ENCODE data around the gene RNF150.
"Not testable (repeated sequence)": the region's sequence is repeated elsewhere in the genome, so short reads cannot be mapped to it uniquely, and the experiment has no call there.

The RNF150 gene

DNA sequence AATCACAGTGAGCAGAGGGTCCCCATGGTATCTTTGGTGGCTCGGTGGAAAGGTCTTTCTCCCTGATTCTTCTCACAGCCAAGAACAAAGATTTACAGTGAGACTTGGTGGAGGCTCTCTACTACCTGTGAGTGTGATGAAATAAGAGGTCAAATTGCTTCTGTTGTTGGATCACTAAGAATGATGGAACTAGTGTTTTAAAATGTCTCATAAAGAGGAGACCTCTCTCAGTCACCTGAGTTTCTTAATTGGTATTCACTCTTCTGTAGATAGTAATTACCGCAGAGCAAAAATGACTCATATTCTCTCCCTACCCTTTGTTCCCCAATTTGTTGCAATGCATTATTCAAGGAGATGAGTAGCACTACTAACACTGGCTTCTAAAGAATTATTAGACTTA lies 276.2 kb downstream of the RNF150 start:
- no peak for DNase-seq

DNA sequence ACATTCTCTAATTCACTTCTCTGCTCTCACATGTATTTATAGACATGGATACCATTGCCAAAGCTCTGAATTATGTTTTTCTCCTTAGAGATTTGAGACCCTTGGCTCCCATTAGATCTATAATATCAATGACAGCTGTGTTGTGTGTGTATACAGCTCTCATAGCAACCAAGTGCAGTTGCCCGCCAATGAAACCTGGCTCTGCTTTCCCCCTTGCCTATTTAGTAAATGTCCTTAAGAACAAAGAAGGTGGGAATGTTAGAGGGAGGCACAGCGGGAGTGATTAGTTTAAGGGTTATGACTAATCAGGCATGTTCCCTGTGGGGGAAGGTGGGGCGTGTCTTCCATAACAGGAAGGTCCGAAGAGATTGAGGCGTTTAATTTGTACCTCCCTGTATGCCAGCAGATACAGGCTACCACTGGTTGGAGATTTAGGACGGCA lies 276.6 kb downstream of the RNF150 start:
- DNase-seq, result no peak

DNA sequence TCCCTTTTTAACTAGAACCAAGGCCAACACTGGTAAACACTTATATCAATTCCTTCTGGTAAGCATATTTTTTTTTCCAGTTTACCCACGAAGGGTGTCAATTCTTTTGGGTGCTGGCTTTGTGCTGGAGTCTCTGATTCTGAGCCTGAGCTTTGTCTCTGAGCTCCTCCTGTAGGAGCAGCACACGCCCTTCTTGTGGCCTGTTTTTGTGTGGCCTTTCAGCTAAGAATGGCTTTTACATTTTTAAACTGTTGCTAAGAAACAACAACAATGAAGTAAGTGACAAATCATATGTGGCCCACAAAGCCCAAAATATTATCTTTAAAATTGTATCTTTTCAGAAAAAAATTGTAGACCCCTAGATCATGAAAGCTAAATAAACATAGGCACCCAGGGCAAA lies 279.1 kb downstream of the RNF150 start:
- no peak for DNase-seq

DNA sequence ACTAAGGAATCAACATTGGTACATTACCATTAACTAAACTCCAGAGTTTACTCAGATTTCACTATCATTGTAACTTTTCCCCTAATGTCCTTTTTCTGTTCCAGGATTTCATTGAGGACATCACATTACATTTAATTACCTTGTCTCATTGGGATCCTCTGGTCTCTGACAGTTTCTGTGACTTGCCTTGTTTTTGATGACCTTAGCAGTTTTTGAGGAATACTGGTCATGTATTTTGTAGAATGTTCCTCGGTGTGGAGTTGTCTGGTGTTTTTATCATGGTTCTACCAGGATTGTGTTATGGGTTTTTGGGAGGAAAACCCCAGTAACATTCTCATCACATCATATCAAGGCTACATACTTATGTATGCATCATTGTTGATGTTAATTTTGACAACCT lies 281.5 kb downstream of the RNF150 start:
- no peak for DNase-seq

DNA sequence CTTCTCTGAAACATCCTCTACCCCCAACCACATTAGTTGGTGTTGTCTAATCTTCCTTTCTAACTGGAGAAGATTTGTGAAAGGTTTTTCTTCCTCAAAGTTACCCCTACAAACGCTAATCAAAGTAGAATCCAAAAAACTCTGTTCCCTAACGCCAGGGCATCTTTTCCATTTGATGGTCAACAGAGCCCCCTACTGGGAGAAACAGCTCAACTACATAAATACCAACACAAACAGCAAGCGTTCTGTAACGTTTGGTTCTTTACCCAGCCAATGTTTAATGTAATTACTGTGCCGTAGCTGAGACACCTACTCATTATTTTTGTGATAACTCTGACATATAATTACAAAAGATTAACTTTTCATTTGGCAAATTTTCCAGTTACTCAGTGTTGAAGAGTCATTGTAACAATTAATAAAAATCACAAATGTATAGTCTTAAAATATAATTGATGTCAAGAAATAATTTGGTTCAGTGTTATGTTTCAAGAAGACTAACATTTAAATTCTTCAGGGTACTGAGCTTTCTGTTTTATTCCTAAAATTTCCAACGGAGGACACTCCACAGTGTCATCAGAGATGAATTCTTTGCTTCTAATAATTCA lies 282.1 kb downstream of the RNF150 start:
- DNase-seq, result no peak

DNA sequence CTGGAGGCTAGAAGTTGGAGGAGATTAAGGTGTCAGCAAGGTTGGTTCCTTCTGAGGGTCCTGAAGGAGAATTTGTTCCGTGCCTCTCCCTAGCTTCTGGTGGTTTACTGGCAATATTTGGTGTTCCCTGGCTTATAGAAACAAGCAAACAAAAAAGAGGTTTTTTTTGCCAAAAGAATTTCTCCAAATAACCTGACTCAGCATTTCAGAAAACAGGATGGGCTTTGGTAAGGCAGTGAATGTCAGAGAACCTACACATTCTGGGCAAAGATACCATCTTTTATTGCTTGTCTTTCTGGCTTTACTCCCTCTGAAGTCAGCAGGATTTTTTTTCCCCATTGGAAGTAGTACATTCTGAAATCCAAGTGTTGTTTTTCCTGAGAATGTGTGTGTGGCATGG lies 283.7 kb downstream of the RNF150 start:
- DNase-seq, result no peak

DNA sequence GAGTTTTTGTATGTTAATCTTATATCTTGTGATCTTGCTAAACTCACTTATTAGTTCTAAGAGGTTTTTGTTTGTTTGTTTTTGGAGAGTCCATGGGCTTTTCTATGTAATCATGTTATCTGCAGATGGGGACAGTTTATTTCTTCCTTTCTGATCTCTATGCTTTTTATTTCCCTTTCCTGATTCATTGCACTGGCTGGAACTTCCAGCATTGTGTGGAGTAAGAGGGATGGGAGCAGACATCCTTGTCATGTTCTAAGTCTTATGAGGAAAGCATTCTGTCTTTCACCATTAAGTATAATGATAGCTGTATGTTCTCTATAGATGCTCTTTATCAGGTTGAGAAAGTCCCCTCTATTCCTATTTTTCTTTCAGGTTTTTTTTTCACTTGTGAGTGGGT lies 286.5 kb downstream of the RNF150 start:
- DNase-seq, result no peak

DNA sequence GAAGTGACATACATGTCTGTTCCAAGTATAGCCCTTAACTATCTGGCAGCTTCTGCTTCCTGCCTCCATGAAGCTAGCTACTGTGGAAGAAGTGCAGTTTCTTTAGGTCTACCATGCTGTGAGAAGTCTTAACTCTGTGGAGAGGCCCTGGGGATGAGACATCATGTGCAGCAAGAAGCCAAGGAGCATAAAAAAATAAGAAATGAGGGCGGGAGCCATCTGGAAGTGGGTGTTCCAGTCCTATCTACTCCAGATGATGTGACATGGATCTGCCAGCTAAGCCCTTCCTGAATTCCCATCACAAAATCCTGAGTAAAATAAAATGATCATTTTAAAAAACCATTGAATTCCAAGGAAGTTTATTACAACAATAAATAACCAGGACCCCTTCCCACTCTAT lies 289.2 kb downstream of the RNF150 start:
- no peak for DNase-seq

DNA sequence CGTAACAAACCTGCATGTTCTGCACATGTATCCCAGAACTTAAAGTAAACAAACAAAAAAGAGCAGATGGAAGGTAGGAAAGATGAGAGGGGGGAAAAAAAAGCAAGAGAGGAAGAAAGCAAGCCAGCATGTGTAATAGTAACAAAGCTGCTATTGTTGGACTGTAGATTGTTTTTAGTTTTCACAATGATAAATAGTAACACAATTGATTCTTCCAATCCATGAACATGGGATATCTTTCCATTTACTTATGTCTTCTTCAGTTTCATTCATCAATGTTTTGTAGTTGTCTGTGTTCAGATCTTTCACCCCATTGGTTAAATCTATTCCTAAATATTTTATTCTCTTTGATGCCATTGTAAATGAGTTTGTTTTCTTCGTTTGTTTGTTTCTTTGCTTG lies 292.1 kb downstream of the RNF150 start:
- DNase-seq, result no peak

DNA sequence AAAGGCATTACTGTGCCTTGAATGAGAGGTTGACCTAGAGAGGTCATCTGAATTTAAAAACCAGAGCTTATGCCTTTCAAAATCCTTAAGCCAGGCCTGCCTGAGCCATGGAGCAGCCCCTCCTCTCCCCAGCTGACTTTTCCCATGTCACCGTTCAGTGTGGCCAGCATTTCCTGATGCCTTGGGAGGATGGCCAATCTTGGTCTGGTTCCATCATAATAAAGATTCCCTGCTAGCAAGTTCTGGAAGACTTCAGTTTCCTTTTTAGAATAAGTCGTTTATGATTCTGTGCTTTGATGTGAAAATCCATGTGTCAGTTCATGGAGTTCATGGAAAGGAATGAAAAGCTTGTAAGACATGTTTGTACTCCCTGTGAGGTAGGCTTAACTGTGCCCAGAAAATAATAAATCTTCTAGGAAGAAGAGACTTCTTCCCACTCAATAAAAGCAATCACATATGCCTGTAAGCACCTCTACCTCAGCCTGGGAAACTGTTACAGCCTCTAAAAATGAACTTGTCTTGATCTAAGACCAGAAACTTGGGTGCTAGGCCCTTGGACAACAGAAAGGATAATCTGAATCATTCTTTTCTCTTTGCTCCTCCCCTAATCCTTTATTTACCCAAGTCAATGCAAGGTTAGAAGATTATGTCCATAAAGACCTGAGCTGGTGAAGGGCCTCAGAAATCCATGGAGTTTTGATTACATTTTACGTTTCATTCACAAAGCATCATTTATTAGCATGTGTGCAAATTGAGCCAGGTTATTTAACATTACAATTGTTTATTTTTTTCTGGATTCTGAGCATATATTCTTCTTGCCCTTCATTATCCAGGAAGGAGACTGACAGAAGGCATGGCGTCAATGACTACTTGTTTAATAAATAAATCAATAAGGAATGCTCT lies 293.1 kb downstream of the RNF150 start:
- no peak for DNase-seq

DNA sequence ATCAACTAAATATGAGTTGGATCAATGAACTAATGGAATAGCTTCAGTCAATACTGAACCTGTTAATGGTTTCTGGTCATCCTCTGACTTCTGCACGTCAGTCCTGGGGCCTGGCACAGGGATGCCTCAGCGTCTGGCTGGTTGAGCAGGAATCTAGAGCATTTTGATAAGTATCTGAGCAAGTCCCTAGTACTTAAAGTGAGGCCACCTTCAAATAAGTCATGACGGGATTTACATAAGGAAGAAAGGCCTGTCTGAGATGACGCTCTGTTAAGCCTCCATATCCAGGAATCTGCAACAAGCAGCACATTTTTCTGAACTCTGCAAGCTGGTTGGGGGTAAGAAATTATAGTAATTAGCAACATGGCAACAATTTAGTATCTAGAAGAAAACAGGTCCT lies 293.9 kb downstream of the RNF150 start:
- no peak for DNase-seq

DNA sequence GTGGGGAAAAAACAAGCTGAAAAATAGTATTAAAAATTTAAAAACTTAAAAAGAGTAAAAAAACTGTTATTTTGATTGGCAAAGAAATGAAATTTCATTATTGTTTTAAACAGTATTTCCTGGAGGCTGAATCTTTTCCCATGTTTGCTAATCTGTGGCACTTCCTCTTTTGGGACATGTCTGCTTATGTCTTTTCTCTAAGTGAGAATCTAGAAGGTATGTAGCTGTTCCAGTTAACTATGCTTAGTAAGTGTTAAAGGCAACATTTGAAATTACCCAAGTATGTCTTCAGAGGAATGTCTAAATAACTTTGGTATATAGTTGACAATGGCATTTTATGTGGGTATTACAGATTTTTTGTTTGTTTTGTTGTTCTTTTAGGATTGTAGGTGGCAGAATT lies 295.5 kb downstream of the RNF150 start:
- DNase-seq, result no peak

DNA sequence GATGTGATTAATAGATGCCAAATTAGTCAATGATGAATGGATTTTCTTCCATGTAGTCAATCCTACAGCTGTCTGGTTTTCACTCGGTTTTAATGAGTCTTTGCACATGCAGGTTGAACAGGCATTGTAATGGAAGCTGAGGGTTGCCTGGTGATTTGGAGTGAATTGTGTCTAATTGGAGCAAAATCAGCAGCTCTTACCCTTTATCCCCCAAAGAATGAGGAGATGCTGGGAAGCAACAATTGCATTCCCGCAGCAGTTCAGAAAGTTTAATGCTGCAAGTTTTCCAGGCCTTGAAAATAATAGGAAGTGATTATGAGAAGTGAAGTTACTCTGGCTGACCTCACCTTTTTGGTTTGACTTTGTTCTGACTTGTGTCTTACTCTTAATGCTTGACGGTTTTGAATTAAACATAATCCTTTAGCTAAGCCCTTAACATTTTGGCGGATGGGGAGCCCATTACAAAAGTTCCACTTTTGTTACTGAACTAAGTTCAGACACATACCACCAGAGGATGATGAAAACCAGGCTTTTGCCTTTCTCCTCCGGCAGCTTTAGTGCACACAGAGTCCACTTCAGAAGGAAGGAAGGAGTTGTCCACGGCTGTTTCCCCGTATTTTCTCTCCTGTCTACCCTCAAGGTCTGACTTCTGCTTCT lies 298.3 kb downstream of the RNF150 start:
- no peak for DNase-seq

DNA sequence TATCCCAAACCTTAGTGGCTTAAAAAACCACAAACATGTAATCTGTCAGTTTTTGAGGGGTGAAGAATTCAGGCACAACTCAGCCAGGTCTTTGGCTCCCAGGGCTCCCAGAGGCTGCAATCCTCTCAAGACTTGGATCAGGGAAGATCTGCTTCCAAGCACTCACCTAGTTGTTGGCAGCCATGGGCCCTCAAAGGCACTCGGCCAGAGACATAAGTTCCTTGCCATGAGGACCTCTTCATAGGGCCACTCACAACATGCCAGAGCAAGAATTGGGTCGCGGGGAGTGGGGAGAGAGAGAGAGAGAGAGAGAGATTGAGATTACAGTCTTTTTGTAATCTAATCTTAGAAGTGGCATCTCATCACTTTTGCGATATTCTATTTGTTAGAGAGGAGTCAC lies 300.0 kb downstream of the RNF150 start:
- DNase-seq, result no peak

DNA sequence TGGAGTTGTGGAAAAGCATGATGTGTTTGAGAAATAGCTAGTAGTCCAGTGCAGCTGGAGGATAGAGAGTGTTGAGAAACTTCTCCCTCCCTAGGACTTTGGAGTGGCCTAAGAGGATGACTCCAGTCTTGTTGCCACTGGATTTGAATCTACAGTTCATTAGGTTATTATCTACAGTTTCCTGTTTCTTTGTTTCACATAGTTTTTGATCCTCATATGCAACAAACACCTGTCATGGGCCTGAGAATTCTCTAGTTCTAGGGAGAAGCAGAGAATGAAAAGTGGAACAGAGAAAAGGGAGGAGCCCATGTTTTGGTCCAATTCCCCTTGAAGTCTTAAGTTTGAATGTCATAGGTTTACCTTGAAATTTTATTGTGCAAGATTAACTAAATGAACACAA lies 303.4 kb downstream of the RNF150 start:
- no peak for DNase-seq

DNA sequence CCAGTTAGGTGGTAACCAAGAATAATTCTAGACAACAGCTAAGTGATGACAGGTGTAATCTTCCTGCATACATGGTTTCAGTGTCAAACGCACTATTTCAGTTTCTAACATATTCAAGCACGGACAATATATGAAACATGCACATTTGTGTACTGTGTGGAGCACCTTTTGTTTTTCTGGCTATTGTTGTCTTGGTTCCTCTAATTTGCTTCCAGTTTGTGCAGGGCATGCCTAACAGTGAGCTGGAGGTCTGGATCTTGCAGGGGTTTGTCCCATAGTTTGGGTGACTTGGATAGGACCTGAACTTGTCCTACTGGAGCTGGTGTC lies 306.6 kb downstream of the RNF150 start:
- no peak for DNase-seq

DNA sequence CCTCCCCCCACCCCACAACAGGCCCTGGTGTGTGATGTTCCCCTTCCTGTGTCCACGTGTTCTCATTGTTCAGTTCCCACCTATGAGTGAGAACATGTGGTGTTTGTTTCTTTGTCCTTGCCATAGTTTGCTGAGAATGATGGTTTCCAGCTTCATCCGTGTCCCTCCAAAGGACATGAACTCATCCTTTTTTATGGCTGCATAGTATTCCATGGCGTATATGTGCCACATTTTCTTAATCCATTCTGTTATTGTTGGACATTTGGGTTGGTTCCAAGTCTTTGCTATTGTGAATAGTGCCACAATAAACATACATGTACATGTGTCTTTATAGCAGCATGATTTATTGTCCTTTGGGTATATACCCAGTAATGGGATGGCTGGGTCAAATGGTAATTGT lies 312.7 kb downstream of the RNF150 start:
- DNase-seq, result not testable (repeated sequence)

DNA sequence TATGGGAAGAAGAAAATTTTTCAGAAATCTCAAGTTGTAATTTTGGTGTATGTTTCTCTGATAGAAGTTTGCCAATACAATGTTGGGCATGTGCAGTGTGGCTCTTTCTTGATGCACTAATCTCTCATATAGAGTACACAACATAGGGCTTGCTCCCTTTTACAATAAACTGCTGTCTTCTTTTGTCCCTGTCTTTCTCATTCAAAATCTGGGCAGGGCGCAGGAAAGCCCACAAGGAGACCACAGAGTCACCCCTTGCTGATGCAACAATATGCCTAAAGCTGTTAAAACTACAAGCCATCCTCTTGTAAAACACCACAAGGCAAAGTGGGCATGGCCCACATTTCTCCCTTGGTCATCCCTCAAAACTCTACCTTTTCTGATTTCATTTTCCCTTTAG lies 313.7 kb downstream of the RNF150 start:
- no peak for DNase-seq

DNA sequence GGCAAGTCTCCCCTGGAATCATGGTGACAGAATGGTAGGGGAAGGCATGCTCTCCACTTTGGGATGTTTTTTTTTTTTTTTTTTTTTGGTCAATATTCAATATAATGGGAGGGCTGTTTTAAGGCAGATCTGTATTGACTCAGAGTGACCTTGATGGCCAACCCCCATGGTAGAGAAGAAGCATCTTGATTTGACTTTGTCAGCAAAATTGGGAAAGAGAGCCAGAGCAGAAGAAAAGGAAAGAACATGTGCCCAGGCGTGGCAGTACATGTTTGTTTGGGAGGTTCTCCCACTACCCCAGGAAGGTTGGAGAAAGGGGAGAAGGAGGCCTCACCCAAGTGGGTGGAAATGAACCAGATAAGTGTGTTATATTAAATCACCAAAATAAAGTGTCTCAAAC lies 314.8 kb downstream of the RNF150 start:
- DNase-seq, result no peak

DNA sequence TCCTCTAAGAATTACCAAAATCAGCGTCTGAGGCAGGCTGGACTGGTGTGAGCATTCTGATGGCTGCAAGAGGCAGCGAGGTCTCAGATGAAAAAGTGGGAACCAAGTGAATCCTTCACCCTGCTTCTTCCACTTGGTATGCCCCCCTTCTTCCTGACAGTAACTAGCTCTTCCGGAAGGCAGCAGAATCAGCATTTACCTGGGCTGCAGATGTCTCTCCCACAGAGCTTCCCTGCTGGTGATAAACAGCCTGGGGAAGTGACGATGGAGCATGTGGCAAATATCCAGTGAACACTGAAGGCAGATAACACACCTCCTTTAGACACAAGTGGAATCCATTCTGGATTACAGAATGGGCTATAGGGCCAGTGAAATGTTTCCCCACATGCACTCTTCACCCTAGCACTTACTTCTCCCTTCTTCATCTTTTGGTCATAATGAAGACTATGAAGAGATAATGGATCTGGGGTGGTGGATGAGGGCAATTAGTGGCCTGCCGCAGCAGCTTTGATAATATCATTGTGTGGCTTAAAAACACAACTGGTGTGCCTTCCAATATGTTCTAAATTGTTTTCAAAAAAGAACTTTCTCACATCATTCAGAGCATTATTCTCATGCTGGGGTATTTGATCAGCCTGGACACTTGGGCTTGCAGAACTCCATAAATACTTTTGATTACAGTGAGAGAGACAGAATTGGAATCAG lies 316.3 kb downstream of the RNF150 start:
- no peak for DNase-seq

DNA sequence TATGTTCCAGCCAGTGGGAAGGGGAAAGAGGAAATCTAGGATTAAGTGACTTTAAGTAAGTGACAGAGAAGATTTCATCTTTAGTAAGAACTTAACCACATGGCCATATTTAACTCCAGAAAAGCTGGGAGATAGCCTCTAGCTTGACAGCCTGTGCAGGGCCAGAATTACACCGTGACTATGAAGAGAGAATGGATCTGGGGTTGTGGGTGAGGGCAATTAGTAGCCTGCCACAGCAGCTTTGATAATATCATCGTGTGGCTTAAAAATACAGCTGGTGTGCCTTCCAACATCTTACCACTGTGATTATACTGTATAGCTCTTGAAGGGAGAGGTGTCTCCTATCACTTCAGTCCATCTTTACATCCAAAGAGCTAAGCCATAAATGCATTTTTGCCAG lies 319.5 kb downstream of the RNF150 start:
- no peak for DNase-seq

DNA sequence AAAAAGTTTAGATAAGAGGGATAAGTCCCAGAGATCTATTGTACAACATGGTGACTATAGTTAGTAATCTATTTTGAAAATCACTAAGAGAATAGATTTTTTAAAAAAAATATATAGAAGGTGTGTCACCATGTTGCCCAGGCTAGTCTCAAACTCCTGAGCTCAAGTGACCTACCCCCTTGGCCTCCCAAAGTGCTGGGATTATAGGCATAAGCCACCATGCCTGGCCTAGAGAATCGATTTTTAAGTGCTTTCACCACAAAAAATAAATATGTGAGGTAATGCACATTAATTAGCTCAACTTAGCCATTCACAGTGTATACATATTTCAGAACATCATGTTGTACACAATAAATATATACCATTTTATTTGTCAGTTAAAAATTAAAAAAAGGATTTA lies 320.4 kb downstream of the RNF150 start:
- DNase-seq, result no peak

DNA sequence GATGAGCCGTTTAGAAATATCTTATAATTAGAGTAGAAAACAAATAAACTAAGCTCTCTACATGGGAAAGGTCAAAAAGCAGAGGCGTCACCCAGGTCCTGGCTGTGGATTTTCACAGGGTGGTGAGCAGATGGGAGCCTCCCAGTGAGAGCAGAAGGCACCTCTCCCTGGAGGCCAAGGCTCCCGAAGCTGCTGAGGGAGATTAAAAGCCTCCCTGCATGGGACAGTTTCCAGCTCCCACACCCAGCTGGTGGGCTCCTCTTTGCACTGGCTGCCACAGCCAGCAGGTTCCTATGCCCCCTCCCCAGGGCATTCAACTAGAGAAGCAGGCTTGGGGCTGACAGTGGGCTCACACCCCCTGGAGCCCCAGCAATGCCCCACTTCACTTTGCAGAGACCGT lies 321.8 kb downstream of the RNF150 start:
- DNase-seq, result no peak
